Fibroblast of peridontal ligament (primary cell): ENCODE measurements around the gene HOTAIR.

ENCODE experiments used
- DNase-seq: peaks from one replicate; pipeline ENCODE4 v3.0.0-alpha.2; 2010; ENCODE audit errors: extremely low read depth

The HOTAIR gene

DNA sequence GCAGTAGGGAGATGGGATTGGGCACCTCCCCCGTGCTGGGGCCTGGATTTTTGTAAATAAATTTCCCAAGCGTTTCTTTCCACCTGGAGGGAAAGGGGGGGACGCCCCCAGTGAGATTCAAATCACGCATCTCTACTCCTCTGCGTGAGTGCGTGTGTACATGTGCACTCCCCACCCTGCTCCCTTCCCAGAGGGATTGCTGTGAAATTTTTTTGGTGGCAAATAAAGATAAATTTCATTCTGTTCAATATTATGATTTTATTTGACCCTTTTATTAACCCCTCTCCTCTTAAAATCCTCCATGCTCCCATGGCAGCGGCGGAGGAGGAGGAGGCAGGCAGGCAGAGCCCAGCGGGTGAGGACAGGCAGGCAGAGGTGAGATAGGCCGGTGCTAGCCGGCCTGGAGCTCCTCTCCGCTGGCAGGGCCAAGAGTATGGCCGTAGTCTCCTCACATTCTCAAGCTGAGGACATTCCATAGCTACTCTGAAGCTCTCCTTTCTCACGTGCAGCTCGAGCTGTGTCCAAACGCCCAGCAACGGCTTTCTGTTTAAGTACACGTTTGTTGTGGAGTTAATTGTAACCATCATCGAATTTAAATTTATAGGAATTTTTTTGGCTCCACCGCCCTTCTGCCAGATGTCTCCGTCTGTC is 1.5 kb upstream of the HOTAIR start:
- no peak for DNase-seq

- no peak for DNase-seq
These were observed 862 bp upstream of the HOTAIR start for GRCh38 chr12:53975479-53976152.

DNA sequence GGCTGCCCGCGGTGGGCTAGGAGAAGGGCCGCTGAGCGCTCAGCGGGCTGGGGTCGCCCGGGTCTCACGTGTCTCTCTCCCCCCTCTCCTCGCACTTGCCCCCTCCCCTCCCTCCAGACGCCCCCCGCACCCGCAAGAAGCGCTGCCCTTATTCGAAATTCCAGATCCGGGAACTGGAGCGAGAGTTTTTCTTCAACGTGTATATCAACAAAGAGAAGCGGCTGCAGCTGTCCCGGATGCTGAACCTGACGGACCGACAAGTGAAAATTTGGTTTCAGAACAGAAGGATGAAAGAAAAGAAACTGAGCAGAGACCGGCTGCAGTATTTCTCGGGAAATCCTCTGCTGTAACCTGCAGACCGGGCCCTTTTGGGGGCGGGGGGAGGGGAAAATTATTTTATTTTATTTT is 314 bp upstream of the HOTAIR start:
- DNase-seq: no peak

DNA sequence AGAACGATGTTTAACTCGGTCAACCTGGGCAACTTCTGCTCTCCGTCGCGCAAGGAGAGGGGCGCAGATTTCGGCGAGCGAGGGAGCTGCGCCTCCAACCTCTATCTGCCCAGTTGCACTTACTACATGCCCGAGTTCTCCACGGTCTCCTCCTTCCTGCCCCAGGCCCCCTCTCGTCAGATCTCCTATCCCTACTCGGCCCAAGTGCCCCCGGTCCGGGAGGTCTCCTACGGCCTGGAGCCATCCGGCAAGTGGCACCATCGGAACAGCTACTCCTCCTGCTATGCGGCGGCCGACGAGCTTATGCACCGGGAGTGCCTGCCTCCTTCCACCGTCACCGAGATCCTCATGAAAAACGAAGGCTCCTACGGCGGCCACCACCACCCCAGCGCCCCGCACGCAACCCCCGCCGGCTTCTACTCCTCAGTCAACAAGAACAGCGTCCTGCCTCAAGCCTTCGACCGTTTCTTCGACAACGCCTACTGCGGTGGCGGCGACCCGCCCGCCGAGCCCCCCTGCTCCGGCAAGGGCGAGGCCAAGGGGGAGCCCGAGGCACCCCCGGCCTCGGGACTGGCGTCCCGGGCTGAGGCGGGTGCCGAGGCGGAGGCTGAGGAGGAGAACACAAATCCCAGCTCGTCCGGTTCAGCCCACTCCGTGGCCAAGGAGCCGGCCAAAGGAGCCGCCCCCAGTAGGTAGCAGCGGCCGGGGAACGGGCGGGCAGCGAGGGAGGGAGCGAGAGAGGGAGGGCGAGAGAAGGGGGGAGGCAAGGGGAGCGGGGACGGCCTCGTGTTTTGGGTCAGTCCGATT is 1.3 kb downstream of the HOTAIR start:
- no peak for DNase-seq

DNA sequence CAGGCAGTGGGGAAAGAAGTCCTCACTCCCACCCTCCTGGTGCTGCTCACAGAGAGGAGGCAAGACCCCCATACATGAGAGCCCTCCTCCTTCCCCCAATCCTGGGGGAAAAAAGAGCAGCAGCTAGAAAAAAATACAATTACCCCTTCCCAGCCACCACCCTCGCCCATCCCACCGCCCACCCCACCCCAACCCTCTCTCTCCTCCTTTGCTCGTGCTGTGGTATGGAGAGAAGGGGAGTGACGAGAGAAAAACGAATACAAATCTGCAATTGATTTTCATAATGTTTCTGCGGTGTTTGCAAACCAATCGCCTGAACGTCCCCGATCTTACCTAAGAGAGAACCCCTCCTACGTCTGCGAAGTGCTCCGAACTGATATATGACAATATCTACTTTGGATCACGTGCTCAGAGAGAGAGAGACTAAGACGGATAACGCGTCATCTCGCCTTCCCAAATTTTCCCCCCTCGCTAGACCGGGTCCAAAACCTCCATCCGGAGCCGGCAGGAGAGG is 2.0 kb downstream of the HOTAIR start, which contains the start of gene HOXC11:
Gene HOXC11, plus strand, starts transcription at position 405 of the 514 bp plus-strand sequence. CDS start 116 bp downstream, outside the sequence.
- no peak for DNase-seq

DNA sequence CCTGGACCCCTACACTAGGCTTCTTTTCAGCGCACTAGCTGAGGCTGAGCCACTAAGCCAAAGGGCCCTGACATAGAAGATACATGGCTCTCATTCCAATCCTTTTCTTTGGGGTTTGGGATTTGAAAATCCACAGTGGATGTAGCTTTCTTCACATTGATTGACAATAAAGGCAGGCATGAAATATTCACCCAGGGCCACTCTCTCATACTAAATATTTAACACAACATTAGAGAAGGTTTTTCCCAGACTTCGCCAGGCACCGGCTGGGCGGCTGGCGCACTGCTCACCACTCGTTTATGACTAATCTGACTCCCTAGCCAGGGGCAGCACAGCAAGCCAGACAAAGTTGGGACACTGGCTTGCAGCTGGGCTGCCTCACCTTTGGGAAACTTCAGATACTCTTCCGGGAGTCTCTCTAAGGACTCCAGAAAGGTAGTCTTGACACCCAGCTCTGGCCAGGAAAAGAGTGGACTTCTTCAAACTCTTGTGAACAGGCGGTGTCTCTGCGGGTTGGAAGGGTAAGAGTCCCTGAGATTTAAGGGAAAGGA is 2.5 kb downstream of the HOTAIR start:
- no peak for DNase-seq

DNA sequence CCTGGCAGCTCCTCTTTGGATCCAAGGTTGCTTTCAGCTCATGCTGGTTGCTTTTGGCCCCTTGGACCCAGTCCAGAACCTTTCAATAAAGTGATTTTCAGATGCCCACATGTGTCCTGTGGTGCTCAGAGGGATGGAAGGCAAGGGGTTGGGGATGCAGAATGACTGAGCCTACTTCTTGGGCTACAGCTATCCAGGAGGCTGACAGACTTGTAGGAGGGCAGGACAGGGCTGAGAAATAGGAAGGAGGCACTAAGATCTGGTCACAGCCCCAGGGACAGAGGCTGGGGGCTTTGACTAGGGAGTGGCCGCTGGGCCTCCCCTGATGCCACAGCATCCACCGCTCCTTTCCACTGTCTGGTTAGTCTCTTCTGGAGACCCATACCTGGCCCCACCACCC is 3.1 kb downstream of the HOTAIR start:
- DNase-seq: no peak

- no peak for DNase-seq
These were observed 3.6 kb downstream of the HOTAIR start for GRCh38 chr12:53971129-53971528.

DNA sequence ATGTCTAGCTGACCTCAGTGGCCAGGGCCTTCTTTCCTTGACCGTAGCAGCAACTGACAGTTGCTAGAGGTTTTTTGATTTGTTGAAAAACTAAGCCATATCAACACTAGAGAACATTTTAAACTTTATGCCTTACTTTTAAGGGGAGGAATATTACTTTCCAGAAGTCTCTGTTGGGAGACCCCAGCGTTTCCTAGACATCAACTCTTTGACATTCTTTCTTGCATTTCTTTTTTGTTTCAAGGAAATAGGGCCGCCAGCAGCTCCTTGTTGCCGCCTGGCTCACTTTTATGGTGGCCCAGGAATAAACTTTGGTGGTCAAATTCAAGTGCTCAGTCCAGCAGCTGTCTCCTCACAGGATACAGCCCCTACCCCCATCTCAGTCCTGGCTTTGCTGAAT is 4.3 kb downstream of the HOTAIR start:
- DNase-seq: no peak

DNA sequence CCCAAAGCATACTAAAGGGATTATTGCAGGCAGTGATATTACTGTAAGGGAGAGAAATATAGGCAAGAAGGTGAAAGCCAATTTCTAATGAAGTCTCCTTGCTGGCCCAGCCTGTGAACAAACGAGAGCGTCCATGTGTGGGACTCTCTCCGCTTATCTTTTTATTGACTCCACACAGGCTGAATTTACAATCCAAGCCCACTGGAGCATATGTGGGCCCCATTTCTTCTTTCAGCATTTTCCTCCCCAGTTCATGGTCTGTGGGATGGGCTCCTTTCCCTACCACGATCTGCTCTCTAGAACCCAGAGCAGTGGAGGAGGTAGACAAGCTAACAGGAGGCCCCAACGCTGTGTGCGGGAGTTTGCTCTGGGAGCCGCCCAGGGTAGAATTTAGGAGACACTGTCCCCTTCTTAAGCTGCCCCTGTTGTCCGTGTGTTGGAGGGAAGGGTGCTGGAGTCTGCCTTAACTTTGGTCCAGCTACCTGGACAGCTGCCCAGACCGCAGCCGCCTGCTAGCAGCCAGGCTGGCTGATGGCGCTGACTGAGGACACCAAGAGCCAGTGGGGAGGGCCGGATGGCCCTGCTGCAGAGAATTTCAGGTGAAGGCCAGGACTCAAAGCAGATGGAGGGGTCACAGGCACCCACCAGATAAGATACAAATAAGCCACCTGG is 5.0 kb downstream of the HOTAIR start:
- no peak for DNase-seq

GRCh38 chr12:53968214-53969127 is 6.3 kb downstream of the HOTAIR start:
- no peak for DNase-seq

GRCh38 chr12:53967421-53967925 is 7.3 kb downstream of the HOTAIR start:
- DNase-seq: no peak

DNA sequence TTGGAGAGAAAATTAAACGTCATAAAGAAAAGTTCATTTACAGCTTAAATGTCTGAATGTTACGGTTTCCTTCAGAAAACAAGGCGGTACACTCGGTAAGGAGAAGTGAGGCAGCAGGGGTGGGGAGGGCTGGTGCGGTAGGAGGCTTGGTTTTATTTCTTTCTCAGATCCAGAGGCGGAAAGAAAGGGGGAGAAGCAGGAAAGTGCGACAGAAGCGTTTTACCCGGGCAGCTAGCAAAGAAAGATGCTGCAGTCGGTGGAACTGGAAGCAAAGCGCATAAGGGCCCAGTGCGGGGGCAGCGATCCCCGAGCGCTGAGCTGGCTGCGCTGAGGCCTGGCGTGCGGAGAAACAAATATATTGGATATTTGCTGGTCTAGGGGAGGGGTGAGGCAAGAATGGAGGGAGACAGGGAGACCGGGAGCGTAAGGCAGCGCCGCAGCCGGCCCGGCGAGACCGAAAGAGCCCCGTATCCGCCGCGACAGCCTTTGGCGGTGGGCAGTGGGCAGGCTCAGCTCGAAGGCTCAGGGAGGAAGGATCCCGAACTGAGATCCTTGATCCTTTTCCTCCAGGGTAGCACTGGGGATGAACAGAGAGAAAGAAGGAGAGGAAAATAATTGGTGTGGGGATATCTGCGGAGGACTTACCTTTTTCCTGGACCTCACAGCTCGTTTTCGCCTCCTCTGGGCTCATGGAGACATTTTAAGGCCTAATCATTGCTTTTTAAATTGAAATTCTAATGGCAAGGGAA is 8.2 kb downstream of the HOTAIR start:
- no peak for DNase-seq

GRCh38 chr12:53966085-53966384 is 8.7 kb downstream of the HOTAIR start:
- DNase-seq: no peak

GRCh38 chr12:53965281-53966084 is 9.3 kb downstream of the HOTAIR start:
- no peak for DNase-seq

GRCh38 chr12:53964315-53964713 is 10.4 kb downstream of the HOTAIR start:
- no peak for DNase-seq

GRCh38 chr12:53963434-53964314 is 11.1 kb downstream of the HOTAIR start:
- no peak for DNase-seq

DNA sequence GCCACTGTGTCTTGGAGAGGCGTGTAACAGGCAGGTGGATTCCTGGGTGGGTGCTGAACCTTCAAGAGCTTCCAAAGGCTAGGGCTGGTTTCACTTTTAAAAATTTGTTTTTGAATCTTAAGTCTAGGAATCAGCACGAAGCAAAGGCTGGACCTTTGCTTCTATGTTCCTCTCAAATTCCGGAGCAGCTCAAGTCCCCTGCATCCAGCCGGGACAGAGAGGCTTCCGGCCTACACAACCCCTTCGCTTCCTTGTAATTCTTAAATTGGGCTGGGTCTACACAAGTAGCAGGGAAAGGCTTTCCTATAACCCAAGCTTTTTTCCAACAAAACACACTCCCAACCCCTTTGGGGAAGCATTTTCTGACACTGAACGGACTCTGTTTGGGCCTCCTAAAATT is 11.7 kb downstream of the HOTAIR start:
- DNase-seq: no peak
